Mesenteric fat pad (tissue), 1 donor: ENCODE data around the gene SLC35A4. TPM values are rescaled to one million over a fixed set of nuclear protein-coding genes. Genes with fewer than 3 reads are reported as not detected.

Source experiments
- DNase-seq: peaks from one replicate; pipeline ENCODE4 v3.0.0-alpha.2; 2020; ENCODE audit warnings: low spot score
- long read RNA-seq: library from polyadenylated mRNA; unstranded; transcript quantifications from one replicate; pipeline ENCODE4 v2.0.0, GENCODE V29; 2020
- total RNA-seq: library from RNA; stranded (reverse); fragmentation: NEBNext Ultra II Directional; extraction: Animal tissue kit (Norgen Biotek cat#: 25700); gene quantifications from one replicate; pipeline ENCODE4 v1.2.1, GENCODE V29; 2021
- donor health status: DM: yes; HTN: yes; CAD: no.

SLC35A4 gene
- total RNA-seq: 71.9 TPM
- long read RNA-seq, transcript SLC35A4-201 (3 exons, 3,041 nt): major isoform, 75 of 105 reads
- long read RNA-seq, partial matches to known transcripts: 26 of 105 reads
- long read RNA-seq, other reads (novel, unspliced or antisense): 1 of 105 reads

GRCh38 chr5:140564196-140565023 is at the start of gene SLC35A4, which contains the start of gene APBB3:
Gene SLC35A4, plus strand, starts transcription at chr5:140564828. Its CDS starts 2,342 bp downstream, at chr5:140567170.
Gene APBB3, minus strand, starts transcription at chr5:140564598. Its CDS starts 353 bp downstream, at chr5:140564245.
- DNase-seq: peak; percentile 99

- DNase-seq: no peak
Measured at GRCh38 chr5:140524003-140524402, 40.6 kb upstream of the SLC35A4 start.

- DNase-seq: no peak
Measured at GRCh38 chr5:140540227-140540626, 24.4 kb upstream of the SLC35A4 start.

GRCh38 chr5:140542972-140543371 is 21.7 kb upstream of the SLC35A4 start:
- no peak for DNase-seq

GRCh38 chr5:140544986-140545385 is 19.6 kb upstream of the SLC35A4 start:
- DNase-seq: no peak

- DNase-seq: no peak
Measured at GRCh38 chr5:140545606-140546005, 19.0 kb upstream of the SLC35A4 start.

- DNase-seq: no peak
Measured at GRCh38 chr5:140546851-140547507, 17.6 kb upstream of the SLC35A4 start.

- peak; percentile 99 for DNase-seq
Measured at GRCh38 chr5:140547508-140548299, 16.9 kb upstream of the SLC35A4 start, which contains the start of gene EIF4EBP3. Gene EIF4EBP3, plus strand, starts transcription at chr5:140547662. Its CDS starts 76 bp downstream, at chr5:140547738.

GRCh38 chr5:140548300-140548688 is 16.3 kb upstream of the SLC35A4 start:
- DNase-seq: no peak

GRCh38 chr5:140548791-140549190 is 15.8 kb upstream of the SLC35A4 start:
- DNase-seq: no peak

GRCh38 chr5:140549237-140550144 is 15.1 kb upstream of the SLC35A4 start:
- no peak for DNase-seq

- DNase-seq: no peak
Measured at GRCh38 chr5:140550147-140551079, 14.2 kb upstream of the SLC35A4 start.

GRCh38 chr5:140551872-140552271 is 12.8 kb upstream of the SLC35A4 start:
- DNase-seq: no peak

GRCh38 chr5:140553657-140554056 is 11.0 kb upstream of the SLC35A4 start:
- no peak for DNase-seq

- no peak for DNase-seq
Measured at GRCh38 chr5:140554454-140554853, 10.2 kb upstream of the SLC35A4 start.

GRCh38 chr5:140555747-140556312 is 8.8 kb upstream of the SLC35A4 start:
- DNase-seq: no peak

GRCh38 chr5:140556438-140556837 is 8.2 kb upstream of the SLC35A4 start:
- no peak for DNase-seq

- DNase-seq: peak; percentile 99
Measured at GRCh38 chr5:140557136-140557805, 7.4 kb upstream of the SLC35A4 start, which contains the start of gene SRA1. Gene SRA1, minus strand, starts transcription at chr5:140557473. Its CDS starts 21 bp downstream, at chr5:140557452.
